ENCODE measurements around the gene UBN2.

The UBN2 gene

DNA sequence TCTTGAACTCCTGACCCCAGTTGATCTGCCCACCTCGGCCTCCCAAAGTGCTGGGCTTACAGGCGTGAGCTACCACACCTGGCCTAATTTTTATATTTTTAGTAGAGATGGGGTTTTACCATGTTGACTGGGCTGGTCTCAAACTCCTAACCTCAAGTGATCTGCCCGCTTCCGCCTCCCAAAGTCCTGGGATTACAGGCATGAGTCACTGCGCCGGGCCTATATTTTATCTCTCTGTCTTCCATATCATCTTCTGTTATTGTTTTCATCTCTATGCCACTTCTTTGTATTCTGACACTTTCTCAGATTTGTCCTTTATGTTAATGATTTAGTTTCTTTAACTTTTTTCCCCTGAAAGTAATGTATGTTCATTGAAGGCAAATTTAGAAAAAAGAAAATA is 55.1 kb downstream of the UBN2 start:
- no peaks in the 10 kb centered on the region for H3K27me3 ChIP-seq
- no peaks in the 10 kb centered on the region for H3K4me1 ChIP-seq
- no peak for DNase-seq
- TF ChIP-seq, protein P1, sequence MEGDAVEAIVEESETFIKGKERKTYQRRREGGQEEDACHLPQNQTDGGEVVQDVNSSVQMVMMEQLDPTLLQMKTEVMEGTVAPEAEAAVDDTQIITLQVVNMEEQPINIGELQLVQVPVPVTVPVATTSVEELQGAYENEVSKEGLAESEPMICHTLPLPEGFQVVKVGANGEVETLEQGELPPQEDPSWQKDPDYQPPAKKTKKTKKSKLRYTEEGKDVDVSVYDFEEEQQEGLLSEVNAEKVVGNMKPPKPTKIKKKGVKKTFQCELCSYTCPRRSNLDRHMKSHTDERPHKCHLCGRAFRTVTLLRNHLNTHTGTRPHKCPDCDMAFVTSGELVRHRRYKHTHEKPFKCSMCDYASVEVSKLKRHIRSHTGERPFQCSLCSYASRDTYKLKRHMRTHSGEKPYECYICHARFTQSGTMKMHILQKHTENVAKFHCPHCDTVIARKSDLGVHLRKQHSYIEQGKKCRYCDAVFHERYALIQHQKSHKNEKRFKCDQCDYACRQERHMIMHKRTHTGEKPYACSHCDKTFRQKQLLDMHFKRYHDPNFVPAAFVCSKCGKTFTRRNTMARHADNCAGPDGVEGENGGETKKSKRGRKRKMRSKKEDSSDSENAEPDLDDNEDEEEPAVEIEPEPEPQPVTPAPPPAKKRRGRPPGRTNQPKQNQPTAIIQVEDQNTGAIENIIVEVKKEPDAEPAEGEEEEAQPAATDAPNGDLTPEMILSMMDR (IDR thresholded peaks at IDR 0.05), result no peak
- intact Hi-C loops (cut with DNase I; ENCODE audit: low total_unique reads), result no loop called here
- no peaks in the 10 kb centered on the region for H3K9me3 ChIP-seq
- peaks cover 39 to 41% (median 41%) of the 10 kb centered on the region in 3 donors for H3K36me3 ChIP-seq
- no peak overlapping the region for H3K27ac ChIP-seq
- H3K4me3 ChIP-seq, result no peak overlapping the region

DNA sequence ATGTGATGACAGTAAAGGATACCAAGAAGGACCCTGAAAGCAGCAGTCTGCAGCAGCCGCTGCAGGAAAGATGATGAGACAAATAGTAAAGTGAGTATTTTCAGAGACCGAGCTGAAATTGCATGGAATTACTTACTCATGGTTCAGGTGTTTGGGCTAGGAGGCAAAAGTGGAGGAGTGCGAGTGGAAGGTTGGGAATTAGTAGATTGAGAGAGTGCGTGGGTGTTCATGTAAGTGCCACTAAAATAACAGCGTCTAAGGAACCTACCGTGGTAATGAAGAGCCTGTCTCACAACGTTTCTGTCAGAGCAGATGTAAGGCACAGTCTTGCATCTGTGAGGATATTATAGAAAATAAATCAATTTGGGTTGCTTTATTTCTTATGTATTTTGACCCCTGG is 61.8 kb downstream of the UBN2 start:
- Histone ChIP-seq H3K27ac (no peak overlapping the region), H3K36me3 (peaks cover 28 to 50% (median 31%) of the 10 kb centered on the region in 3 donors), H3K9me3 (no peaks in the 10 kb centered on the region), H3K4me1 (no peaks in the 10 kb centered on the region), H3K27me3 (no peaks in the 10 kb centered on the region), H3K4me3 (no peak overlapping the region)
- no peak for DNase-seq
- TF ChIP-seq, protein P1 (IDR thresholded peaks at IDR 0.05), result no peak
- intact Hi-C loops (cut with DNase I; ENCODE audit: low total_unique reads), result no loop called here

DNA sequence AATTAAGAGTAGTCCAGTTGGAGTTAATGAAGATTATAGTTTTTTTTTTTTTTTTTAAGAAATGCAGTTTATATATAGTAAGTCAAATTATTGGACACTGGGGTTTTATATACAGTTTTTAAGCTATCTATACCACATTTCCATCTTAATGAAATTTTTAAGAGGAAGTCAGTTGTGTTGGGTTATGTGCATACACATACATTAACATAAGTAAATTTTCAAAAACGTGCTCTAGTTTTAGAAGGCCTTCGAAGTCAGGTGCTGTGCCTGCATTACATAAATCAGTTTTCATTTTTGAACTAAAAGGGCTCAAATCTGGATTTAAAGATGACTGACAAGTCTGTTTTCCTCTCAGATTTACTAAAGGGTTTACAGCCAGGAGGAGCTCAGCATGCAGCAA is 62.5 kb downstream of the UBN2 start:
- Histone ChIP-seq H3K36me3 (peaks cover 34 to 56% (median 35%) of the 10 kb centered on the region in 3 donors), H3K27me3 (no peaks in the 10 kb centered on the region), H3K27ac (no peak overlapping the region), H3K4me1 (no peaks in the 10 kb centered on the region), H3K9me3 (no peaks in the 10 kb centered on the region), H3K4me3 (no peak overlapping the region)
- no peak for DNase-seq
- TF ChIP-seq, protein P1 (IDR thresholded peaks at IDR 0.05), result no peak
- intact Hi-C loops (cut with DNase I; ENCODE audit: low total_unique reads), result no loop called here

DNA sequence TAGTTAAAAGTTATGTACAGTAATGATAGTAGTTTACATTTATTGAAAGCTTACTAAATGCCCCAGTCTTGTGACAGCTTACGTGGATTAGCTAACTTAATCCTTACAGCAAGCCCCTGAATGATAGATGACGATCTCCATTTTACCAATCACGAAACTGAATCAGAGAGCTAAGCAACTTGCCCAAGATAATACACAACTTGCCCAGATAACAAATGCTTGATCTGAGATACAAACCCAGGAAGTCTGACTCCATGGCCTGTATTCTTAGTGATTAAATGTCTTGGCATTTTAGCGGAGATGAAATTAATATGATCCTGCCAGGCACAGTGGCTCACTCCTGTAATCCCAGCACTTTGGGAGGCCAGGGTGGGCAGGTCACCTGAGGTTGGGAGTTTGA is 63.2 kb downstream of the UBN2 start:
- DNase-seq, result no peak

DNA sequence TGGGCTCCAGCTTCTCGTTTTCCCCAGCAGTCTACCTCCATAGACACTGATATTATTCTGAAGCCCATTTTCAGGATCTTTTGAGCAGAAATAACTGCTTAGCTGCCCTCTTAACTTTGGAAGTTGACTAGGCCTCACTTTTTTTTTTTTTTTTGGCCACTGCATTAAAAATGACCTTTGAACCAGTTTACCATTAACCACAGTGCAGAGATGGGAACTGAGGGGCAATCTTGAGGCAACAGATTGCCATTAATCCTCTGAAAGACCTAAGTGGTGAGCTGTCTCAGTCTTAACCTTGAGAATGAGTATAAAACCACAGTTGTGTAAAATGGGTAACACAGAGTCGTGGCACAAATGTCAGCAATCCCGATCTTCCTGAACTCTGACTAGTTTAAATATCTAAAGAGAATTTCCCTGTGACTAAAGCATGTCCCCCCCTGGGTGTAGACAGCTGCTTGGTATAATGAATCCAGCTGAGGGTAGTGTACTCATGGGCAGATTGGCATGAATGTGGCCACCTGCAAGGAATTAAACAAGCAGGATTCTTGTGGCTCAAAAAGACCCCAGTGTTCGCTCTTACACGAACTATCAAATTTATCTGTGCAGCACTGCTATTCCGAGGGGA is 64.0 kb downstream of the UBN2 start:
- H3K9me3 ChIP-seq, result no peaks in the 10 kb centered on the region
- no peak overlapping the region for H3K27ac ChIP-seq
- H3K27me3 ChIP-seq, result no peaks in the 10 kb centered on the region
- intact Hi-C loops (cut with DNase I; ENCODE audit: low total_unique reads), result no loop called here
- H3K4me3 ChIP-seq, result no peak overlapping the region
- no peak for DNase-seq
- no peaks in the 10 kb centered on the region for H3K4me1 ChIP-seq
- peaks cover 37 to 69% (median 45%) of the 10 kb centered on the region in 3 donors for H3K36me3 ChIP-seq
- TF ChIP-seq, protein P1 (IDR thresholded peaks at IDR 0.05), result no peak

More for the DNA sequence above, 63.2 kb downstream of the UBN2 start:
- no peaks in the 10 kb centered on the region for H3K27me3 ChIP-seq
- no peak overlapping the region for H3K27ac ChIP-seq
- H3K4me3 ChIP-seq, result no peak overlapping the region
- TF ChIP-seq, protein P1 (IDR thresholded peaks at IDR 0.05), result no peak
- H3K4me1 ChIP-seq, result no peaks in the 10 kb centered on the region
- no peaks in the 10 kb centered on the region for H3K9me3 ChIP-seq
- peaks cover 37 to 63% (median 38%) of the 10 kb centered on the region in 3 donors for H3K36me3 ChIP-seq
- intact Hi-C loops (cut with DNase I; ENCODE audit: low total_unique reads), result no loop called here
